ENCODE data around the gene COLEC12.
"Not testable (repeated sequence)": the region's sequence is repeated elsewhere in the genome, so short reads cannot be mapped to it uniquely, and the experiment has no call there.

COLEC12 gene

GRCh38 chr18:326846-327245 is 173.7 kb downstream of the COLEC12 start:
- DNase-seq (ENCODE audit: low read depth in 2 of 2) = no peak

GRCh38 chr18:323253-323622 is 177.3 kb downstream of the COLEC12 start:
- DNase-seq (ENCODE audit: low read depth in 2 of 2) = no peak

GRCh38 chr18:321865-322467 is 178.5 kb downstream of the COLEC12 start:
- DNase-seq (ENCODE audit: low read depth in 2 of 2) = no peak

- DNase-seq (ENCODE audit: low read depth in 2 of 2) = no peak
Observed at GRCh38 chr18:320155-320554, 180.3 kb downstream of the COLEC12 start.

- DNase-seq (ENCODE audit: low read depth in 2 of 2) = no peak
Observed at GRCh38 chr18:319720-320119, 180.8 kb downstream of the COLEC12 start.

GRCh38 chr18:318791-319291 is 181.7 kb downstream of the COLEC12 start:
- DNase-seq (ENCODE audit: low read depth in 2 of 2) = no peak

- no peak for DNase-seq (ENCODE audit: low read depth in 2 of 2)
Observed at GRCh38 chr18:317618-318017, 182.9 kb downstream of the COLEC12 start.

GRCh38 chr18:316393-316792 is 184.1 kb downstream of the COLEC12 start:
- no peak for DNase-seq (ENCODE audit: low read depth in 2 of 2)

- no peak for DNase-seq (ENCODE audit: low read depth in 2 of 2)
Observed at GRCh38 chr18:313931-314330, 186.6 kb downstream of the COLEC12 start.

- no peak for DNase-seq (ENCODE audit: low read depth in 2 of 2)
Observed at GRCh38 chr18:312415-312814, 188.1 kb downstream of the COLEC12 start.

- no peak for DNase-seq (ENCODE audit: low read depth in 2 of 2)
Observed at GRCh38 chr18:310042-310441, 190.5 kb downstream of the COLEC12 start.

- not testable (repeated sequence) for DNase-seq (ENCODE audit: low read depth in 2 of 2)
Observed at GRCh38 chr18:308086-308485, 192.4 kb downstream of the COLEC12 start.

- DNase-seq (ENCODE audit: low read depth in 2 of 2) = no peak
Observed at GRCh38 chr18:306608-307255, 193.8 kb downstream of the COLEC12 start.

GRCh38 chr18:305003-305501 is 195.4 kb downstream of the COLEC12 start:
- no peak for DNase-seq (ENCODE audit: low read depth in 2 of 2)

- DNase-seq (ENCODE audit: low read depth in 2 of 2) = no peak
Observed at GRCh38 chr18:303607-304006, 196.9 kb downstream of the COLEC12 start.

GRCh38 chr18:303011-303410 is 197.5 kb downstream of the COLEC12 start:
- no peak for DNase-seq (ENCODE audit: low read depth in 2 of 2)

- no peak for DNase-seq (ENCODE audit: low read depth in 2 of 2)
Observed at GRCh38 chr18:302097-302496, 198.4 kb downstream of the COLEC12 start.

GRCh38 chr18:297936-298335 is 202.6 kb downstream of the COLEC12 start:
- DNase-seq (ENCODE audit: low read depth in 2 of 2) = no peak

GRCh38 chr18:295756-296490 is 204.6 kb downstream of the COLEC12 start:
- no peak for DNase-seq (ENCODE audit: low read depth in 2 of 2)

GRCh38 chr18:294566-294965 is 205.9 kb downstream of the COLEC12 start:
- DNase-seq (ENCODE audit: low read depth in 2 of 2) = no peak

GRCh38 chr18:293536-293935 is 207.0 kb downstream of the COLEC12 start:
- DNase-seq (ENCODE audit: low read depth in 2 of 2) = no peak

- no peak for DNase-seq (ENCODE audit: low read depth in 2 of 2)
Observed at GRCh38 chr18:292271-292670, 208.2 kb downstream of the COLEC12 start.

- not testable (repeated sequence) for DNase-seq (ENCODE audit: low read depth in 2 of 2)
Observed at GRCh38 chr18:289970-290369, 210.5 kb downstream of the COLEC12 start.
